Measurements from ENCODE around the gene UBE2Z. TPM values are rescaled to one million over a fixed set of nuclear protein-coding genes. Genes with fewer than 3 reads are reported as not detected.

UBE2Z gene
- total RNA-seq: 62.3 and 63.3 TPM in 2 replicates
- polyA plus RNA-seq: 66.7 and 73.7 TPM in 2 replicates

GRCh38 chr17:48908047-48908843 lies at the start of gene UBE2Z:
Gene UBE2Z, plus strand, starts transcription at chr17:48908407. Its CDS starts 97 bp downstream, at chr17:48908504.
- DNase-seq (ENCODE audit: low spot score): peak; percentile 97
- Histone ChIP-seq H3K4me3 (peak within 1 kb of the TSS; percentile 46), H2AFZ (peak within 1 kb of the TSS; percentile 80), H4K20me1 (ENCODE audit: insufficient read depth, poor library complexity, severe bottlenecking) (peaks cover 29% of the 10 kb centered on the region), H3K27me3 (no peaks in the 10 kb centered on the region), H3K9me2 (replicated peaks; ENCODE audit: insufficient read depth) (no peaks in the 10 kb centered on the region), H3K27ac (peak within 1 kb of the TSS; percentile 97), H3K4me1 (ENCODE audit: insufficient read depth) (peaks cover 25% of the 10 kb centered on the region), H3K4me2 (peak within 1 kb of the TSS; percentile 90), H3K36me3 (replicated peaks; ENCODE audit: insufficient read depth, low read depth) (no peaks in the 10 kb centered on the region), H3K79me2 (peaks cover 56% of the 10 kb centered on the region), H3K9me3 (ENCODE audit: low read depth) (no peaks in the 10 kb centered on the region)
- WGBS (ENCODE audit: low lambda C conversion rate, missing lambda C conversion rate): 3% methylated on average over 18 of the region's 81 CpGs
- no peak for TF ChIP-seq EZH2 (IDR thresholded peaks at IDR 0.05; ENCODE audit: borderline replicate concordance)
- TF ChIP-seq CTCF (IDR thresholded peaks at IDR 0.05; ENCODE audit: poor library complexity): peak; percentile 45

GRCh38 chr17:48860034-48860433 lies 48.2 kb upstream of the UBE2Z start:
- WGBS (ENCODE audit: low lambda C conversion rate, missing lambda C conversion rate): 98% methylated on average over 3 of the region's 3 CpGs
- DNase-seq (ENCODE audit: low spot score): no peak
- TF ChIP-seq EZH2 (IDR thresholded peaks at IDR 0.05; ENCODE audit: borderline replicate concordance) (no peak), CTCF (IDR thresholded peaks at IDR 0.05; ENCODE audit: poor library complexity) (no peak), EZH2phosphoT487 (IDR thresholded peaks at IDR 0.05; ENCODE audit: low read depth, severe bottlenecking, unreplicated experiment) (no peak)
- H3K4me2 ChIP-seq: no peak overlapping the region
- H4K20me1 ChIP-seq (ENCODE audit: insufficient read depth, poor library complexity, severe bottlenecking): no peaks in the 10 kb centered on the region
- no peaks in the 10 kb centered on the region for H3K36me3 ChIP-seq (replicated peaks; ENCODE audit: insufficient read depth, low read depth)
- no peak overlapping the region for H2AFZ ChIP-seq
- no peaks in the 10 kb centered on the region for H3K27me3 ChIP-seq
- H3K4me3 ChIP-seq: no peak overlapping the region
- no peaks in the 10 kb centered on the region for H3K79me2 ChIP-seq
- H3K4me1 ChIP-seq (ENCODE audit: insufficient read depth): no peaks in the 10 kb centered on the region
- no peaks in the 10 kb centered on the region for H3K9me3 ChIP-seq (ENCODE audit: low read depth)
- no peaks in the 10 kb centered on the region for H3K9me2 ChIP-seq (replicated peaks; ENCODE audit: insufficient read depth)
- no peak overlapping the region for H3K27ac ChIP-seq

- Histone ChIP-seq H2AFZ (no peak overlapping the region), H3K36me3 (replicated peaks; ENCODE audit: insufficient read depth, low read depth) (no peaks in the 10 kb centered on the region), H3K9me2 (replicated peaks; ENCODE audit: insufficient read depth) (no peaks in the 10 kb centered on the region), H3K79me2 (no peaks in the 10 kb centered on the region), H3K27ac (no peak overlapping the region), H3K4me1 (ENCODE audit: insufficient read depth) (no peaks in the 10 kb centered on the region), H4K20me1 (ENCODE audit: insufficient read depth, poor library complexity, severe bottlenecking) (no peaks in the 10 kb centered on the region), H3K9me3 (ENCODE audit: low read depth) (no peaks in the 10 kb centered on the region), H3K4me3 (no peak overlapping the region), H3K27me3 (no peaks in the 10 kb centered on the region), H3K4me2 (no peak overlapping the region)
- no peak for DNase-seq (ENCODE audit: low spot score)
- TF ChIP-seq CTCF (IDR thresholded peaks at IDR 0.05; ENCODE audit: poor library complexity) (no peak), EZH2phosphoT487 (IDR thresholded peaks at IDR 0.05; ENCODE audit: low read depth, severe bottlenecking, unreplicated experiment) (no peak), EZH2 (IDR thresholded peaks at IDR 0.05; ENCODE audit: borderline replicate concordance) (no peak)
- 94% methylated on average over 4 of the region's 4 CpGs for whole genome bisulfite sequencing (ENCODE audit: low lambda C conversion rate, missing lambda C conversion rate)
Observed at GRCh38 chr17:48860456-48860855, 47.8 kb upstream of the UBE2Z start.

All from hepatocyte (in vitro differentiated cells).